ENCODE data around the gene ADH4.

Gene ADH4

DNA sequence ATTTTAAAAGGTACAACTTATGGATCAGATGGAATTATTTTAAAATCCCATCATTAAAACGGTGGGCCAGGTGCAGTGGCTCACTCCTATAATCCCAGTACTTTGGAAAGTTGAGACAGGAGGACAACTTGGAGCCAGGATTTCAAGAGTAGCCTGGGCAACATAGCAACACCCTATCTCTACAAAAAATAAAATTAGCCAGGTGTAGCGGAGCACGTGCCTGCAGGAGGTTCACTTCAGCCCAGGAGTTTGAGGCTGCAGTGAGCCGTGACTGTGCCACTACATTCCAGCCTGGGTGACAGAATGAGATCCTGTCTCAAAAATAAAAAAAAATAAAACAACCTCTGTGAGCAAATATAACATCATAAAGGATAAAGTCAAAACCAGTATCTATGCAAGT is 66.9 kb downstream of the ADH4 start:
- Histone ChIP-seq H3K9me3 (replicated peaks; ENCODE audit: low read length) (no peaks in the 10 kb centered on the region), H3K9ac (ENCODE audit: low read depth, low read length) (no peak overlapping the region), H3K36me3 (ENCODE audit: insufficient read depth, low read length) (peaks cover 84% of the 10 kb centered on the region), H3K4me3 (ENCODE audit: low read length) (no peak overlapping the region), H3K4me2 (ENCODE audit: low read length) (no peak overlapping the region), H3K27me3 (ENCODE audit: control insufficient read depth, insufficient read depth, low read length) (no peaks in the 10 kb centered on the region), H3K4me1 (ENCODE audit: control insufficient read depth, insufficient read depth, low read length) (no peaks in the 10 kb centered on the region)

DNA sequence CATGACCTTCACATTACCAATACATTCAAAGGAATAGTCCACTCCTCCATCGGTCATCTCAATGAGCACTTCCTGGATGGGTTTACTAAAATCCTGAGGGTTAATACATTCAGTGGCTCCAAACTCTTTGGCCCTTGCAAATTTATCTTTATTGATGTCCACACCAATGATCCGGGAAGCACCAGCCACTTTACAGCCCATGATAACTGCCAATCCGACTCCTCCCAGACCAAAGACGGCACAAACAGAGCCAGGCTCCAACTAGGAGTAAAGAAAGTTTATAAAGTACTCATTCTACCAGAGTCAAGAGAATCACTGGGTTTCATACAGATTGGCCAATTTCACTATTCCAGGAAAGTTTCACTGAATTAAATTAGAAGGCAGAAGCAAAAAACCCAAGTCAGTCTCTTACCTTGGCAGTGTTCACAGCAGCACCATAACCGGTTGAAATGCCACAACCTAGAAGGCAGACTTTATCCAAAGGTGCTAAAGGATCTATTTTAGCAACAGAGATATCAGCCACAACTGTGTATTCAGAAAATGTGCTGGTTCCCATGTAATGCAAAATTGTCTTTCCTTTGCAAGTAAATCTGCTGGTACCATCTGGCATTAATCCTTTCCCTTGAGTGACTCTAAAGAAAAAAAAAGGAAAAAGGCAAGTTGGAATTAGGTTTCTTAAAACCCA is 67.7 kb downstream of the ADH4 start:
- Histone ChIP-seq H3K9me3 (replicated peaks; ENCODE audit: low read length) (no peaks in the 10 kb centered on the region), H3K27me3 (ENCODE audit: control insufficient read depth, insufficient read depth, low read length) (no peaks in the 10 kb centered on the region), H3K4me2 (ENCODE audit: low read length) (no peak overlapping the region), H3K9ac (ENCODE audit: low read depth, low read length) (no peak overlapping the region), H3K4me1 (ENCODE audit: control insufficient read depth, insufficient read depth, low read length) (no peaks in the 10 kb centered on the region), H3K36me3 (ENCODE audit: insufficient read depth, low read length) (peaks cover 84% of the 10 kb centered on the region), H3K4me3 (ENCODE audit: low read length) (no peak overlapping the region)

DNA sequence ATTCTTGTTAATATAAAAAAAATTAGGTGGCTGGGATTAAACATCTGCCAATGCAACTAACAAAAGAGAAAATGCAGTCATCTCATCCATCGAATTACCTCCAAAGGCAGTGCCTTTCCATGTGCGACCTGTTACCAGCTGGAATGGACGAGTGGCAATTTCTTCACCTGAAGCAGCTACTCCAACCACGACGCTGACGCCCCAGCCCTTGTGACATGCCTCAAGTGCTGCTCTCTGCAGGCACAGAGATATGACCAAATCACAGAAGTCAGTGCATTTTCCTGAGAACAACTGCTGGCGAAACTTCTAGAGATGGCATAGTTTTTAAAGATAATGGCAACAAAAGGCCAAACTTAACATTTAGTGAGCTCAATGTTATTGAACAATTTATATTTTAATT is 69.3 kb downstream of the ADH4 start:
- H3K27me3 ChIP-seq (ENCODE audit: control insufficient read depth, insufficient read depth, low read length): no peaks in the 10 kb centered on the region
- H3K4me1 ChIP-seq (ENCODE audit: control insufficient read depth, insufficient read depth, low read length): no peaks in the 10 kb centered on the region
- no peaks in the 10 kb centered on the region for H3K9me3 ChIP-seq (replicated peaks; ENCODE audit: low read length)
- no peak overlapping the region for H3K4me3 ChIP-seq (ENCODE audit: low read length)
- peaks cover 87% of the 10 kb centered on the region for H3K36me3 ChIP-seq (ENCODE audit: insufficient read depth, low read length)
- H3K9ac ChIP-seq (ENCODE audit: low read depth, low read length): no peak overlapping the region
- no peak overlapping the region for H3K4me2 ChIP-seq (ENCODE audit: low read length)
